ENCODE data around the gene BCL2A1.

The BCL2A1 gene

DNA sequence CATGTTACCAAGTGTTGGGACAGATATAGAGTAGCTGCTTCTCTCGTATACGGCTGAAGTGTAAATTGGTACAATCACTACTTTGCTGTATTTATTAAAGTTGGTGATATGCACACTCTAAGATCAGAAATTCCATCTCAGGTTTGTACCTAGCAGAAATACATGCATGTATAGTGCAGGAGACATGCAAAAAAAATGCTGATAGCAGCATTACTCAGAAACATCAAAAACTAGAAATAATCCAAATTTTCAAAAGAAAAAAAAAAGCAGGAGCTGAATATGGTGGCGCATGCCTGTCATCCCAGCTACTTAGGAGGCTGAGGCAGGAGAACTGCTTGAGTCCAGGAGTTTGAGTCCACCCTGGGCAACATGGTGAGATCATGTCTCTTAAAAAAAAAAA is 31.3 kb upstream of the BCL2A1 start:
- TF ChIP-seq, protein P1, sequence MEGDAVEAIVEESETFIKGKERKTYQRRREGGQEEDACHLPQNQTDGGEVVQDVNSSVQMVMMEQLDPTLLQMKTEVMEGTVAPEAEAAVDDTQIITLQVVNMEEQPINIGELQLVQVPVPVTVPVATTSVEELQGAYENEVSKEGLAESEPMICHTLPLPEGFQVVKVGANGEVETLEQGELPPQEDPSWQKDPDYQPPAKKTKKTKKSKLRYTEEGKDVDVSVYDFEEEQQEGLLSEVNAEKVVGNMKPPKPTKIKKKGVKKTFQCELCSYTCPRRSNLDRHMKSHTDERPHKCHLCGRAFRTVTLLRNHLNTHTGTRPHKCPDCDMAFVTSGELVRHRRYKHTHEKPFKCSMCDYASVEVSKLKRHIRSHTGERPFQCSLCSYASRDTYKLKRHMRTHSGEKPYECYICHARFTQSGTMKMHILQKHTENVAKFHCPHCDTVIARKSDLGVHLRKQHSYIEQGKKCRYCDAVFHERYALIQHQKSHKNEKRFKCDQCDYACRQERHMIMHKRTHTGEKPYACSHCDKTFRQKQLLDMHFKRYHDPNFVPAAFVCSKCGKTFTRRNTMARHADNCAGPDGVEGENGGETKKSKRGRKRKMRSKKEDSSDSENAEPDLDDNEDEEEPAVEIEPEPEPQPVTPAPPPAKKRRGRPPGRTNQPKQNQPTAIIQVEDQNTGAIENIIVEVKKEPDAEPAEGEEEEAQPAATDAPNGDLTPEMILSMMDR (IDR thresholded peaks at IDR 0.05; ENCODE audit: borderline replicate concordance, insufficient read depth, low read depth, low read length): no peak
- H3K4me3 ChIP-seq (ENCODE audit: low read depth, low read length): no peak overlapping the region

DNA sequence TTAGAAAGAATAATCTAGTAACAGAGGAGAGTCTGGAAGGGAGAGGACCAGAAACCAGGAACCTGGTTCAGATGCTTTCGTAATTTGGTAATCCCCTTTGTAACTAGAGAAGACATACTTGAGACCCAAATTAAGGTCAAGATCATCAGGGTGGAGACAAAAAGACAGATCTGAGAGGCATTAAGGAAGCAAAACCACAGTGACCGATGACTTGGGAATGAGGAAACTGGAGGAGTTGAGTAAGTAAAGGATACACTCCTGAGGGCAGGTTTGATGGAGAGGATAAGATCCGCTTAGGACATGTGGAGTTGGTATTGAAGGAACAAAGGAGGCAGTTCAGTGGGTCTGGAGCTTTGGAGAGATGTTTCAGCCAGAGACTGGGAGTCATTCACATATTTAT is 23.6 kb upstream of the BCL2A1 start:
- no peak overlapping the region for H3K4me3 ChIP-seq (ENCODE audit: low read depth, low read length)
- TF ChIP-seq, protein P1 (IDR thresholded peaks at IDR 0.05; ENCODE audit: borderline replicate concordance, insufficient read depth, low read depth, low read length): no peak

DNA sequence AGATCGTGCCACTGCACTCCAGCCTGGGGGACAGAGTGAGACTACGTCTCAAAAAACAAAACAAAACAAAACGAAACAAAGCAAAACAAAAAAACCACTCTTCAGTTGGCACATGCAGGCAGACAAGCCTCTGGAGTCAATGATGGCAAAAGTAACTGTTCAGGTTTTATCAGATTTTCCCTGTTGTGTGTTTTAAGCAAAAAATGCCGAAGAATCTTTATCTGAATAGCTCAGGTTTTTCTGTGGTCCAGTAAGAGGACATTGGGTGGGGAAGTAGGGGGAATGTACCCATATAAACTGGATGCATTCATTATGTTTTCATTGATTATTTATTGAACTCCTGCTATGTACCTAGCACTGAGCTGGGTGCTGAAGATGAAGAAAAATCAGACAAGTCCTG is 20.8 kb upstream of the BCL2A1 start:
- H3K4me3 ChIP-seq (ENCODE audit: low read depth, low read length): no peak overlapping the region
- TF ChIP-seq, protein P1 (IDR thresholded peaks at IDR 0.05; ENCODE audit: borderline replicate concordance, insufficient read depth, low read depth, low read length): no peak

DNA sequence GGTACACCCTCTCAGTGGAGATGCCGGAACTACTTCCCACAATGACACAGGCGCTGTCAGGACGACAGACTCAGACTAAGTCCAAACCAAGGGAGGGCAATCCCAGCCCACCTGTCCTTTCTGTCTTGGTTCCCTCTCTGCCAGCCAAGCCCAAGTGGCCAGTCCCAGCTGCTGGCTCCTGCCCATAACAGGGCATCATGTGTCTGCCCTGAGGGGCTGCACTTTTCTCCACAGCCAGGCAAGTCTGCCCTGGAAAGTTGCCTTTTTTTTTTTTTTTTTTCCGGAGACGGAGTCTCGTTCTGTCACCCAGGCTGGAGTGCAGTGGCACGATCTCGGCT is 20.0 kb upstream of the BCL2A1 start:
- no peak overlapping the region for H3K4me3 ChIP-seq (ENCODE audit: low read depth, low read length)
- TF ChIP-seq, protein P1 (IDR thresholded peaks at IDR 0.05; ENCODE audit: borderline replicate concordance, insufficient read depth, low read depth, low read length): no peak

DNA sequence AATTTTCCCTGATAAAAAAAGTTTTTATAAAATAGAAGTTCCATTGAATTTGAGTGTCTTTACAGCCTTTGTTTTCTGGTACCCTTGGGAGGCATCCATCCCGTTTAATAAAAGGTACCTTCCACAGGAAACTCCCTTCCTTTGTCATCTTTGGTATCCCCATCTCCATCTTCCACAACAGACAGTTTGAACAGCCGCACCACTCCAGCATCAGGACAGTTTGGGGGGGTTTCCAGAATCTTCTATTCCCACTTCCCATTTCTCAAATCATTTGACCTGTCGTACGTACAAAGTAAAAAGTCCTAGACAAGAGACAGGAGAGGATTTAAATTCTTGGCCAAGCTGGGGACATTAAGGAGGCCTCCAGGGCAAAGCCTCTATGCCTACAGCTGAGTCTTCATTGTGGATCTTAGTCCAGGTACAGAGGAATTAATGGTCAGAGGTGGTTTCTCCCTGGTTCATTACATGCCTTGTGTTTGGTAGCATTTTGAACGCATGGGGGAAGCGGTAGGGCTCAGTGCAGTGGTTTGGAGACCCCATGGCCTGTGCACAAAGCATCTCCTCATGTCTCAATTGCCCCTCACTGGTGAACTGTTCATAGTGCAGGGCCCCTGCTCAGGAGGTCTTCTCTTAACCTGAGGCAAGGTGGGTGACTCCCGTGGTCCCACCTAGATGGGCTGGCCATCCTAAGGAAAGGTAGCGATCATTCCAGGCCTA is 19.4 kb upstream of the BCL2A1 start:
- TF ChIP-seq, protein P1 (IDR thresholded peaks at IDR 0.05; ENCODE audit: borderline replicate concordance, insufficient read depth, low read depth, low read length): no peak
- no peak overlapping the region for H3K4me3 ChIP-seq (ENCODE audit: low read depth, low read length)

DNA sequence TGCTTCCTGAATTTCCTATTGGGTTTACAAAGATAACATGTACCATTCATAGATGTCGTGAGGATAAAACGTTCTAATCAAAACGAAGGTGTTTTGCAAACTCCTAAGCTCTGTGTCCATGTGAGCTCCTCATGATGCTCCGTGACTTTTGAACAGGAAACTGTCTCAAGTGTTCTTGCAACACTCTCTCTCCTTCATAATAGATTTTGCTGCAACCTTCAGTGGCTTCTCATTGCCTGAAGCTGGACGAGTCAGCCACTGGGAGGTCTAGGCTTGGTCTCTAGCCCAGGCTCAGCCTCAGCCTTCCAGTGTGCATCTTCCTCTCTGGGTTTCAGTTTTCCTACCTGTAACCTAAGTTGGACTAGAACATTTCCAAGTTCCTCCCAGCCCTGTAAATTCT is 18.7 kb upstream of the BCL2A1 start:
- TF ChIP-seq, protein P1 (IDR thresholded peaks at IDR 0.05; ENCODE audit: borderline replicate concordance, insufficient read depth, low read depth, low read length): no peak

DNA sequence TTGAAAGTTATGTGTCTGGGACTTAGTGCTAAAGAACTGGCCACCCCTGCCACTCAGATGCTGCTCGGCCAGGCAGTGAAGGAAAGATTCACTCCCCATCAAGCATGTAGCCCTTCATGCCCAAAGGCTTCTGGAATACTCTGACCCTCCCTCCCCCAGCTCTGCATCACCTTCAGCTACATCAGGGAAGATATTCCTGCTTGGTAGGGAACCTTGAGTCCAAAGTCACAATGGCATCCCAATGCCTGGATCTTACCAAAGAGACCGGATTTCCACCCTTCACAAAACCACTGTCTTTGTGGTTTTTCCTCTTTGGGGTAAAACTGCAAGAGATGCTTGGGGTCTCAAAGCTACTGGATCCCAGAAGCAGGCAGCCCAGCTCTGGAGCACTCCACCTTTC is 18.2 kb upstream of the BCL2A1 start:
- TF ChIP-seq, protein P1 (IDR thresholded peaks at IDR 0.05; ENCODE audit: borderline replicate concordance, insufficient read depth, low read depth, low read length): no peak
- no peak overlapping the region for H3K4me3 ChIP-seq (ENCODE audit: low read depth, low read length)

More for the DNA sequence above, 18.7 kb upstream of the BCL2A1 start:
- no peak overlapping the region for H3K4me3 ChIP-seq (ENCODE audit: low read depth, low read length)
